Right lobe of liver (tissue), 4 donors: ENCODE measurements around the gene OR1D2.

Experiments used
- CTCF ChIP-seq, 4 donors: fragments of 200-600 bp in 3 of 4; fragments of 450-650 bp in 1 of 4; IDR thresholded peaks; one replicate each; pipeline versions ENCODE4 v1.5.1 to v1.8.0; 2016 to 2022; ENCODE audit warnings: antibody characterized with exemption in 4 of 4, mild to moderate bottlenecking in 2 of 4
- POLR2A ChIP-seq: fragments of 450-650 bp; IDR thresholded peaks from one replicate; pipeline ENCODE4 v1.6.1; 2017; ENCODE audit warnings: antibody characterized with exemption, mild to moderate bottlenecking
- donor health status: DM: no; HTN: no; CAD: no.
- donor health status: DM: no; HTN: no; CAD: no.
- donor health status: DM: no; HTN: yes; CAD: no.

GRCh38 chr17:3039736-3040135 lies 64.5 kb downstream of the OR1D2 start:
- TF ChIP-seq CTCF (IDR thresholded peaks at IDR 0.05) (no peak), POLR2A (no peak)
